Left hindlimb (tissue), 1 donor: ENCODE measurements around the gene ERC2.

Source experiments
- DNase-seq: peaks from one replicate; pipeline ENCODE4 v3.0.0-alpha.2; 2018

Gene ERC2

DNA sequence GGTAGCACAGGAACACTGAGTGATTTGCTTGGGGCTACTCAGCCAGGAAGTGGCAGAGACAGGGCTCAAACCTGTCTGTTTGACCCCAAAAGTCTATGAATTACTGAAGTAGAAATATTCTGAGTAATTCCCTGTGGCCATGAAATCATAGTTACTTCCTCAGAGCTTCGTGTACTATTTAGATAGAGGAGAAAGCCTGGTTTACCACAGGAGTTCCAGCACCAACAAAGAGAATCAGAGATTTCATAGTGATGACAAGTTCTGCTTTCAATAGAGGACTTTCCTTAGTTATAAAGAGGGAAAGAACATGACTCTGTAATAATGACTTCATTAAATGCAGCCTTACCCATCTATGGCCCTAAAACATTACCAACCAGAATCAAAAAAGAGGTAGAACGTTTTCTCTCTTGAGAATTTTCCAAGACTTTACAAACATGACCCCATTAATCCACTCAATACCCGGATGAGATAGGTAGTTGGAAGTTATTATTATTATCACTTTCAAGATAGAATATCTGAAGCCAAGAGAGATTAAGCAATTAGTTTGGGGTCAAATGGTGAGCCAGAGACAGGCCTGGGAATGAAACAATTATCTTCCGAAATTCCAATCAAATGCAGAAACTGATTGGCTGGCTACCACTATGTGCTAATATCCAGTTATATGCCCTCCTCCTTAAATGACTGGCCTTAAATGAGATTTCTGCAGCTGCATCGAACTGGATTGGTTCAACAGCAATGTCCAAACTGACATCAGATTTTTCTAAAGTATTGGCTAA, 967.5 kb downstream of the ERC2 start:
- no peak for DNase-seq

DNA sequence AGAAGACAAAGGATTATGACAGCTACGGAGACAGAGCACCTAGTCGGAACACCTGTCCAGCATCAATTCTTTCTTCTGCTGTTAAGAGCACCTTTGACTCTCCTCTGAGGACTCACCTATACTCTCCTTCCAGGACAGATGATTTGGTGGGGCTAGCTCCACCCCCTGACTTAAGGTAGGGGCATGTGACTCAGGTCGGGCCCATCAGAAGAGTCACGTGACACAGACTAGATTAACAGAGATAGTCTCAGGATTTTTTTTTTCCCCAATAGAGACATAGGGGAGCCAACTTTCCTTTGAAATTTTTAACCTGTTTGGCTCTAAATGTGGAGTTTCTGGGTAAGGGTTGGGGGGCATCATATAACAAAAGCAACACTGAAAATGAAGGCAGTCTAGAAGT, 969.7 kb downstream of the ERC2 start:
- DNase-seq, result no peak

DNA sequence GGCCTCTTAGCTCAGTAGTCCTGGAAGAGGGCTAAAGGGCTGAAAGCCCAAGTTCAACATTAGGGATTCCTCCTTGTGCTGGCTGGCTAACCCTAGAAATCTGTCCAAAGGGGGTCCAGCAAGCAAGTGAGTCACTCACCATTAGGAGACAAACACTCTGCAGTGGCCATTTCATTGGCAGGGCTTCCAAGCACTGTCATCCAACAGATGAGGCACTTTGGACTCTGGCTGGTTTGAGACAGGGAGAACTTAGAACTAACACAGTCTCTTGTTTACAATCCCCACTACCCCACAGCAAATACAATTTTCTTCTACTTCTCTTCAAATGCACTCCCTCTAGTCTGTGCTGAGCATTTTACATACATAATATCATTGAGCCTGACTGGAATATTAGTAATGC, 971.0 kb downstream of the ERC2 start:
- no peak for DNase-seq

GRCh38 chr3:55494976-55495375, 973.3 kb downstream of the ERC2 start:
- DNase-seq, result no peak

DNA sequence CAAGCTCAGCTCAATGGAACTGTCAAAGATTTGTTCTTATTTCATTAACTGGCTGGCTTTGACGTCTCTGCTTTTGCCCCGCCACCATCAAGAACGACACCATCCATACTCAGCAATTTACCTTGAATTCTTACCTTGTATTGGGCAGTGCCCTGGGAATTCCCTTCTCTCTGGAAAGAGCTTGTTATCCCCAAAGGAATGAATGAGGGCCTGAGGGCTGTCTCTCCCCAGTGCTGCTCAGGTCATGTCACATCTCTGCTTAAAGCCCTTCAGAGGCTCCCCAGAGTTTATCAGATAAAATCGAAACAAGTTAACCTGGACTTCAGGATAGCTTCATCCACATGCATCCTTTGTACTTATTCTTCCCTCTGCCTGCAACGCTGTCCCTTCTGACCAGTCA, 975.3 kb downstream of the ERC2 start:
- DNase-seq, result no peak

DNA sequence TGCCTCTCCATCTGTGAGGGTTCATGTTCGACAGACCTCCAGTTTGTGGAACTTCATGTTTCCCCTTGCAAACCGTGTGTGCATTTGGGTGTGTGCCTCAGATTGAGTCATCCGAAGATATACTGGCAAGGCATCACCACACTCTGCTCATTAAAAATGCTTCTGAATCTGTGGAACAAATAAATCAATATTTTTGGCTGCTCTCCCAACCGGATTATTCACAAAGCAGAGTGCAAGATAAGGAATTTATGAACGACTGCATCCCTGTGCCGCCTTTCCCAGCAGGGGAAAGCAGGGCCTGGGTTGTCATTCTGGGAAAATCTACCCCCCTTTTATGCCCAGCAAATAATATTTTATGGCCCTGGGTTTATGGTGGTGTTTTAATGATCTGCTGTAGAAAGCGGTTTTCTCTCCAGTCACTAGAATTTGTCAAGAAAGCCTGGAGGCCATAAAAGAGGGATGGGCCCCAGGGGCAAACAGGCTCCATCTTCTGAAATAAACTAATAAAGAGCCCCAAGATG, 976.9 kb downstream of the ERC2 start:
- DNase-seq, result no peak

DNA sequence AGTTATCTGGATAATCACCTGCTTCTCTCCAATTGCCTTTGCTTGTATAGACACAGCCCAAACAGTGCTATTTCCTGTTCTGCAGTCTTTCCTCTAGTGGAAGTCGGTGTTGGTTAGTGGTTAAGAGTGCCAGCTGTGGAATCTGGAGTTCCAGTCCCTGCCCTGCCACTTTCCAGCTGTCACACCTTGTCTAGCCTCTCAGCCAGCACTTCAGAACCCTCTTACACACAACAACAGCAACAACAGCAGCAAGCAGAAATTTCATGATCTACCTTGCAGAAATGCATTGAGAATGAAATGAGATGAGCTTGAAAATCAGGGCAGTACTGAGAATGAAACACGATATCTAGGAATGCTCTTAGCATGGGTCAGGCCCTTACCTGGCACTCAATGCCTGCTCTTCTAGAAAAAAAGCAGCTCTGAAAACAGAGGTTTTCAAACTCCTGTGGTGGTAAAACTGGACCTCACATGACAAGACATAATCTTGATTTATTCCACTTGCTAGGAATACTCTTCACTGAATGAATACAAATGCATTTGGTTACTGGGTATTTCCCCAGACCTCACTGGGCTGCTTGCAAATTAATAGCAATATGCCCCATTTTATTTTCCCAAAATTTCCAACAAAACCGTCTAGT, 977.9 kb downstream of the ERC2 start:
- DNase-seq, result no peak

DNA sequence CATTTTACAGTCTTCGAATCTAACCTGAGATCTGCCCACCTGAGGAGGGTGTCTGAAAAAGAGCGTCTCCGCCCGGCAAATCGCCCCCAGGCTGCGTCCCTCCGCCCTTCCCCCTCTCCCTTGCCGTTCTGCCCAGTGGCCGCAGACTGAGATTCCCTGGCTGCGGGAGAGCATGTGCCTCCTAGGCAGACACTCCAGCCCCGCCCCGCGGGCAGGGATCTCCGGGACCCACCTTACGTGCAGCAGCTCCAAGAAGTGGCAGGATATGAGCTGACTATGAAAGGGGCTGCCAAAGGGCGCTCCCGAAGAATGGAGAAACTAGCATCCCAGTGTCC, 978.5 kb downstream of the ERC2 start:
- DNase-seq, result no peak

- peak; percentile 88 for DNase-seq
These were observed 979.7 kb downstream of the ERC2 start for GRCh38 chr3:55488398-55489055.

GRCh38 chr3:55487381-55488241, 980.7 kb downstream of the ERC2 start:
- DNase-seq, result peak; percentile 77

DNA sequence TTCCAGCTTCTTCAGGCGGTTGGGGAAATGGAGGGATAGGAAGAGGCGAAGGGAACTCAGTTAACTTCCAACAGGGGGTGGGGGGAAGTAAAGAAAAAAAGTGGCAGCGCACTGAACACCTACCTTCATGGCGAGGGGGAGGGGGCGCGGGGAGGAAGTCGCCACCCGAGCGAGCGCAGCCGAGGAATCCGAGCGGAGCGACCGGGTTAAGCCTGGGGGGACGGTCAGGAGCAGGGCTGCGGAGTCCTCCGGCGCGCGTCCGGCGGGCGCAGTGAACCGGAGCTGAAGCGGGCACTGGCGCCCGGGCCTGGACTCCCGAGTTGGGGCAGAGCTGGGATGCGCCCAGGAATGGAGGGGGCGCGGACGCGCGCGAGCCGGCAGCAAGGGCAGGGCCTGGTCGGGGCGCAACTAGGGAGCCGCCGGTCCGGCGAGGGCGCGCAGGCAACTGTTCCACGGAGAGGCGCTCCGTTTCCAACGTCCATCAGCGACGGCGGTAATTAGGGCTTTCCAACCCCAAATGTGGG, 981.3 kb downstream of the ERC2 start, which contains the start of gene WNT5A:
WNT5A (minus strand) TSS at position 450 of the 524 bp plus-strand sequence; CDS start at position 129, 321 bp downstream.
- DNase-seq, result peak; percentile 63

DNA sequence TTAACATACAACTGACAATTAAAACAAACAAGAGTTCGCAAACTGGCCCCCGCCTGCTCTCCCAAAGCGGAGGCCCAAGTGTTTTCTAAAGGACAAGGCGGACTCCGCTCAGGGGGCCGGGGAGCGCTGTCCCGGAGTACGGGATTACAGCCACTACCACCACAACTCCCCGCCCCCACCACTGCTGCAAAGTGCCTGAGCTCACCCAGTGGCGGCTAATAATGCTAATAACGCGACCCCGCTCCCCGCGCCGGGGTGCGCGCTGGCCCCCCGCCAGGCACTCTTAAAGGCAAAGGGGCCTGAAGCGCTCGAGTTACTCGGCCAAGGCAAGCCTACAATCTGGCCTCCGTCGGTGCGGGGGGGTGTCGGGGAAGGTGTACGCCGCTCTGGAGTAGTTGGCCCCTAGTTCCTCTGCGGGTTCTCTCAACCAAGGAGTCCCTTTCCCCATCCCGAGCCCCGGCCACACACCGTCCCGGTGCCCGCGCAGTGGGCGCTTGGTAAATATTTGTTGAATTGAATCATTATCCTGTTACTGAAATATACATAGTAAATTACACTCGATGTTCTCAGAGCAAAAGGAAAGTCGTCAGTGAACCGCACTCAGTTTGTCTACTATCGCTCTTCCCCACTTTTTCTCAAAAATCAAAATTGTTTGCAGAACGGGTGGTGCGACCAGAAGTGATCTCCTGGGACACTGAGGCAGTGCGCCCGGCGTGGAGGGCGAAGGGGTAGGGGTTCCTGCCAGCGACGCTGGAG, 982.0 kb downstream of the ERC2 start:
- DNase-seq, result peak; percentile 86

DNA sequence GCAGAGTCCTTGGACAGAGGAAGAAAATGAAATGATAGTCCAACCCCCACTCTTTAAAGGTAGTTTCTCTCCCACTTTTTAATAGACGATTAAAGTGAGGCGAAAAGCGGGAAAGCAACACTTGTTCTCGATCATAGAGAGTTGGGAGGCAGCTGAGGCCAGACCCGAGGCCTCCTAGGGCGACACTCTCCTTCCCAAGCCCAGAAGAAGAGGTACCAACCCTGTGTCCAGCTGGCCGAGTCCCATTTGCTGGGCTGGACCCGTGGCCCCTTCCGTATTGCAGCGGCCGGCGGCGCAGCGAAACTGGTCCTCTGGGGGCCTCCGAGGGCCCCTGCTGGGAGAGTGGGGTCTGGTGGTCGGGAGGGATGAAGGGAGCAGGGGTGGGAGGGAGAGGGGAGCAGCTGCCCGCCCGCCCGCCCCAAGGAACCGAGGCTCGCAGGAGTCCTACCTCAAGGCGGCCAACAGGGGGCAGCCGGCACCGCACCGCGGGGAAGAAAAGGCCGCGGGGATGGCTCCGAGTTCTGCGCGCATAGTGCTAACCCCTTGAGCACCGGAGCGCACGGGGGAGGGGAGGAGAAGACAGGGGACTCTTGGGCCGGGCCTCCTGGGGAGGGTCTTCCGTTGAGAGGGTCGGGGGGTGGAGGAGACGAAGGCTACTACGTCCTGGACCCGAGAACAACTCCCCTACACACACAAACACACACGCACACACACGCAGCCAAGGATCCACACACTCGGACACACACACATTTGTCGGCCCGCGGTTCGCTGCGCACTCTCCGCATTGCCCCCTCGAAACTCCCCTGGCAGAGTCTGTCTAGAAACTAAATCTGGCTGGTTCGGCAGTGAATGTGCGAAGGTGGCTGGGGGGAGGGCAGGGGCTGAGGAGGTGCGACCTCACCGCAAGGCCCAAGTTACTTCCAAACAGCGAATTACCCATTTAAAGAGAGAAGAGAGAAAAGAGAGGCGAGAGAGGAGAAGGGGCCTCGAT, 983.2 kb downstream of the ERC2 start:
- DNase-seq, result peak; percentile 90

GRCh38 chr3:55484191-55484689, 984.0 kb downstream of the ERC2 start:
- peak; percentile 52 for DNase-seq

GRCh38 chr3:55483196-55484095, 984.8 kb downstream of the ERC2 start:
- no peak for DNase-seq

GRCh38 chr3:55482496-55483195, 985.6 kb downstream of the ERC2 start:
- DNase-seq, result peak; percentile 79

- DNase-seq, result peak; percentile 51
These were observed 986.3 kb downstream of the ERC2 start for GRCh38 chr3:55481744-55482495.
